ENCODE measurements around the gene CPEB4.

- TF ChIP-seq EZH2 (IDR thresholded peaks at IDR 0.05; ENCODE audit: insufficient read depth, poor library complexity, severe bottlenecking) (no peak), EZH2phosphoT487 (IDR thresholded peaks at IDR 0.05; ENCODE audit: insufficient read depth, low read depth) (no peak)
Observed at GRCh38 chr5:174003795-174004194, 115.6 kb downstream of the CPEB4 start.

All from GM23248 (cell line).